Esophagus squamous epithelium (tissue), 4 donors: ENCODE data around the gene FOXF1.

Source experiments
- CTCF ChIP-seq, 6 experiments: fragments of 450-650 bp in 4 of 6; fragments of 200-600 bp in 2 of 6; sonication (generic) in 2 of 6; IDR thresholded peaks; one replicate each; pipeline ENCODE4 v1.5.1; 2016 to 2019; ENCODE audit warnings: antibody characterized with exemption in 6 of 6, mild to moderate bottlenecking in 4 of 6, moderate library complexity in 4 of 6
- POLR2A ChIP-seq, 4 donors: fragments of 450-650 bp; IDR thresholded peaks; one replicate each; pipeline ENCODE4 v1.6.1; 2017; ENCODE audit warnings: antibody characterized with exemption in 4 of 4, mild to moderate bottlenecking in 4 of 4, moderate library complexity in 3 of 4

- TF ChIP-seq CTCF (IDR thresholded peaks at IDR 0.05) (no peak), POLR2A (IDR thresholded peaks at IDR 0.05) (no peak)
Observed at GRCh38 chr16:86472366-86472765, 38.0 kb upstream of the FOXF1 start.
